Raji (cell line): ENCODE data around the gene CDK14.

Source experiments
- POLR2A ChIP-seq: IDR thresholded peaks from 2 replicates; pipeline ENCODE4 v1.6.1; 2011; ENCODE audit warnings: low read depth, low read length, control low read depth; ENCODE audit not compliant: insufficient read depth

CDK14 gene

GRCh38 chr7:90587766-90588165, 8.4 kb upstream of the CDK14 start:
- no peak for TF ChIP-seq POLR2A

GRCh38 chr7:90592033-90592432, 4.1 kb upstream of the CDK14 start:
- no peak for TF ChIP-seq POLR2A

GRCh38 chr7:90593205-90593604, 2.9 kb upstream of the CDK14 start:
- no peak for TF ChIP-seq POLR2A

GRCh38 chr7:90594751-90595317, 1.3 kb upstream of the CDK14 start:
- no peak for TF ChIP-seq POLR2A

GRCh38 chr7:90595342-90595800, 750 bp upstream of the CDK14 start:
- TF ChIP-seq POLR2A, result no peak

GRCh38 chr7:90596671-90597562, 796 bp downstream of the CDK14 start:
- TF ChIP-seq POLR2A, result no peak

- no peak for TF ChIP-seq POLR2A
Observed at GRCh38 chr7:90597563-90598253, 1.6 kb downstream of the CDK14 start.

- TF ChIP-seq POLR2A, result no peak
Observed at GRCh38 chr7:90599038-90599437, 2.9 kb downstream of the CDK14 start.

- no peak for TF ChIP-seq POLR2A
Observed at GRCh38 chr7:90599892-90600555, 3.9 kb downstream of the CDK14 start.

- TF ChIP-seq POLR2A, result no peak
Observed at GRCh38 chr7:90602303-90602702, 6.2 kb downstream of the CDK14 start.

- no peak for TF ChIP-seq POLR2A
Observed at GRCh38 chr7:90603346-90603745, 7.2 kb downstream of the CDK14 start.

GRCh38 chr7:90604383-90604782, 8.3 kb downstream of the CDK14 start:
- TF ChIP-seq POLR2A, result no peak

- no peak for TF ChIP-seq POLR2A
Observed at GRCh38 chr7:90605055-90605454, 8.9 kb downstream of the CDK14 start.

GRCh38 chr7:90607196-90607595, 11.1 kb downstream of the CDK14 start:
- no peak for TF ChIP-seq POLR2A

- no peak for TF ChIP-seq POLR2A
Observed at GRCh38 chr7:90610105-90610504, 14.0 kb downstream of the CDK14 start.
